ENCODE measurements around the gene CCDC7. TPM values are rescaled to one million over a fixed set of nuclear protein-coding genes. Genes with fewer than 3 reads are reported as not detected.

The CCDC7 gene
- total RNA-seq, 1 experiment from 2014 or later = 4.0 TPM

GRCh38 chr10:32731527-32731926 lies 285.6 kb downstream of the CCDC7 start:
- H3K79me2 ChIP-seq (ENCODE audit: insufficient read depth, low read length) = no peaks in the 10 kb centered on the region
- no TSS peak for BruUV-seq (replicated peaks)
- RAD21 ChIA-PET (ENCODE audit: low non-redundant PET in 1 of 2, low total read pairs in 2 of 2, uncharacterized antibody in 2 of 2, unreplicated experiment in 2 of 2) = no interaction called here
- H3K9me2 ChIP-seq (ENCODE audit: insufficient read depth) = no peaks in the 10 kb centered on the region
- intact Hi-C loops (cut with micrococcal nuclease) = no loop called here
- no peak for ATAC-seq
- H3K27me3 ChIP-seq (ENCODE audit: insufficient read depth, low read length) = no peaks in the 10 kb centered on the region
- H3K36me3 ChIP-seq (ENCODE audit: control insufficient read depth in 1 of 2, insufficient read depth in 2 of 2, low read length in 2 of 2) = no peaks in the 10 kb centered on the region
- no peak overlapping the region for H3K9ac ChIP-seq (ENCODE audit: low read length)
- POLR2A ChIA-PET = no interaction called here
- H4K20me1 ChIP-seq (ENCODE audit: insufficient read depth) = no peaks in the 10 kb centered on the region; the same call in 1 of the 2 replicates
- H3K27ac ChIP-seq (ENCODE audit: low read depth, low read length) = no peak overlapping the region
- no peaks in the 10 kb centered on the region for H3K9me3 ChIP-seq (ENCODE audit: control insufficient read depth in 1 of 2, insufficient read depth in 1 of 2, low read depth in 1 of 2, low read length in 2 of 2)
- CTCF ChIA-PET = no interaction called here
- H3K4me2 ChIP-seq (ENCODE audit: low read length) = no peak overlapping the region
- no peak overlapping the region for H2AFZ ChIP-seq (ENCODE audit: low read depth, low read length, poor library complexity, severe bottlenecking)
- no peak for DNase-seq (ENCODE audit: low read depth, low spot score)
- H3K4me3 ChIP-seq (replicated peaks in 1 of 2; ENCODE audit: low read depth in 1 of 2, low read length in 2 of 2) = no peak overlapping the region
- TF ChIP-seq ATF3 (IDR thresholded peaks at IDR 0.05) = no peak
- no peak for TF ChIP-seq EZH2phosphoT487 (IDR thresholded peaks at IDR 0.05; ENCODE audit: borderline replicate concordance)
- no peak for TF ChIP-seq RAD21 (IDR thresholded peaks at IDR 0.05; ENCODE audit: low read depth)
- TF ChIP-seq YY1 (IDR thresholded peaks at IDR 0.05; ENCODE audit: extremely low read depth, insufficient replicate concordance, low read depth, low read length) = no peak
- TF ChIP-seq SP1 (IDR thresholded peaks at IDR 0.05; ENCODE audit: low read depth) = no peak
- no peak for TF ChIP-seq ELF1 (IDR thresholded peaks at IDR 0.05; ENCODE audit: borderline replicate concordance, low read depth)
- no peak for TF ChIP-seq EZH2 (IDR thresholded peaks at IDR 0.05)
- TF ChIP-seq POLR2AphosphoS5 (IDR thresholded peaks at IDR 0.05; ENCODE audit: low read depth, low read length) = no peak
- no peak for TF ChIP-seq CTCF (IDR thresholded peaks at IDR 0.05 in 2 of 3, conservative IDR thresholded peaks at IDR 0.05 in 1 of 3; ENCODE audit: borderline replicate concordance in 1 of 3, insufficient read depth in 1 of 3, low read depth in 2 of 3, low read length in 2 of 3)
- TF ChIP-seq POLR2A (IDR thresholded peaks at IDR 0.05; ENCODE audit: borderline replicate concordance, extremely low read depth, insufficient read depth, insufficient read length) = no peak
- TF ChIP-seq SIN3A (IDR thresholded peaks at IDR 0.05; ENCODE audit: low read depth) = no peak
- no peak for TF ChIP-seq ZNF274 (IDR thresholded peaks at IDR 0.05; ENCODE audit: low read depth, low read length)
- TF ChIP-seq ZBTB33 (IDR thresholded peaks at IDR 0.05; ENCODE audit: extremely low read depth, insufficient replicate concordance, low read length) = no peak
- H3K4me1 ChIP-seq (ENCODE audit: control insufficient read depth in 1 of 2, insufficient read depth in 2 of 2, low read length in 2 of 2) = no peaks in the 10 kb centered on the region
